Mesendoderm (in vitro differentiated cells): ENCODE measurements around the gene PDE6B.

Experiments used
- DNase-seq: peaks from one replicate; pipeline ENCODE4 v3.0.0; 2013
- H2AK5ac ChIP-seq: 2 replicates; pipeline ENCODE4 v1.6.1; 2013; ENCODE audit warnings: low read length, inconsistent platforms
- H2BK120ac ChIP-seq: 2 replicates; pipeline ENCODE4 v1.6.1; 2013; ENCODE audit warnings: low read depth, mild to moderate bottlenecking, low read length, moderate library complexity, mixed read lengths
- H2BK15ac ChIP-seq: replicated peaks from 2 replicates; pipeline ENCODE4 v1.6.1; 2013; ENCODE audit warnings: low read depth, mild to moderate bottlenecking, moderate library complexity
- H2BK5ac ChIP-seq: 2 replicates; pipeline ENCODE4 v1.6.1; 2013; ENCODE audit warnings: low read length, inconsistent platforms
- H3K18ac ChIP-seq: 2 replicates; pipeline ENCODE4 v1.6.1; 2013; ENCODE audit warnings: mild to moderate bottlenecking, low read length, mixed read lengths
- H3K23ac ChIP-seq: one replicate; pipeline ENCODE4 v1.6.1; 2013; ENCODE audit warnings: low read length
- H3K27ac ChIP-seq: 2 replicates; pipeline ENCODE4 v1.5.1; 2013; ENCODE audit warnings: low read depth, mild to moderate bottlenecking, inconsistent platforms, low read length, moderate library complexity
- H3K27me3 ChIP-seq: 2 replicates; pipeline ENCODE4 v1.6.1; 2013; ENCODE audit warnings: low read length, control low read depth, mild to moderate bottlenecking, inconsistent platforms; ENCODE audit not compliant: insufficient read depth, poor library complexity
- H3K36me3 ChIP-seq: 2 replicates; pipeline ENCODE4 v1.6.1; 2013; ENCODE audit warnings: low read length, inconsistent platforms; ENCODE audit not compliant: control insufficient read depth, insufficient read depth
- H3K4ac ChIP-seq: one replicate; pipeline ENCODE4 v1.6.1; 2013; ENCODE audit warnings: low read depth, mild to moderate bottlenecking, low read length, moderate library complexity
- H3K4me1 ChIP-seq: 2 replicates; pipeline ENCODE4 v1.6.1; 2013; ENCODE audit warnings: low read depth, low read length, inconsistent platforms; ENCODE audit not compliant: control insufficient read depth
- H3K4me2 ChIP-seq: 2 replicates; pipeline ENCODE4 v1.6.1; 2013; ENCODE audit warnings: low read length
- H3K4me3 ChIP-seq: 2 replicates; pipeline ENCODE4 v1.5.1; 2013; ENCODE audit warnings: mild to moderate bottlenecking, low read length
- H3K56ac ChIP-seq: one replicate; pipeline ENCODE4 v1.6.1; 2013; ENCODE audit warnings: low read length
- H3K79me1 ChIP-seq: 2 replicates; pipeline ENCODE4 v1.6.1; 2013; ENCODE audit warnings: low read length, inconsistent platforms
- H3K79me2 ChIP-seq: 2 replicates; pipeline ENCODE4 v1.6.1; 2013; ENCODE audit warnings: mild to moderate bottlenecking, low read length; ENCODE audit not compliant: control insufficient read depth, insufficient read depth
- H3K9ac ChIP-seq: 2 replicates; pipeline ENCODE4 v1.6.1; 2013; ENCODE audit warnings: low read length, inconsistent platforms
- H4K5ac ChIP-seq: one replicate; pipeline ENCODE4 v1.6.1; 2013; ENCODE audit warnings: low read length
- H4K8ac ChIP-seq: one replicate; pipeline ENCODE4 v1.6.1; 2013; ENCODE audit warnings: low read depth, mild to moderate bottlenecking, control low read depth, low read length, moderate library complexity
- WGBS: extraction: QIAGEN DNeasy Blood & Tissue Kit; methylation state at CpG from one replicate; pipeline ENCODE4 v1.1.7; 2013; ENCODE audit warnings: low lambda C conversion rate, missing lambda C conversion rate; ENCODE audit not compliant: insufficient coverage; ENCODE audit errors: extremely low coverage; 5-methylcytosine and 5-hydroxymethylcytosine counted together

PDE6B gene

DNA sequence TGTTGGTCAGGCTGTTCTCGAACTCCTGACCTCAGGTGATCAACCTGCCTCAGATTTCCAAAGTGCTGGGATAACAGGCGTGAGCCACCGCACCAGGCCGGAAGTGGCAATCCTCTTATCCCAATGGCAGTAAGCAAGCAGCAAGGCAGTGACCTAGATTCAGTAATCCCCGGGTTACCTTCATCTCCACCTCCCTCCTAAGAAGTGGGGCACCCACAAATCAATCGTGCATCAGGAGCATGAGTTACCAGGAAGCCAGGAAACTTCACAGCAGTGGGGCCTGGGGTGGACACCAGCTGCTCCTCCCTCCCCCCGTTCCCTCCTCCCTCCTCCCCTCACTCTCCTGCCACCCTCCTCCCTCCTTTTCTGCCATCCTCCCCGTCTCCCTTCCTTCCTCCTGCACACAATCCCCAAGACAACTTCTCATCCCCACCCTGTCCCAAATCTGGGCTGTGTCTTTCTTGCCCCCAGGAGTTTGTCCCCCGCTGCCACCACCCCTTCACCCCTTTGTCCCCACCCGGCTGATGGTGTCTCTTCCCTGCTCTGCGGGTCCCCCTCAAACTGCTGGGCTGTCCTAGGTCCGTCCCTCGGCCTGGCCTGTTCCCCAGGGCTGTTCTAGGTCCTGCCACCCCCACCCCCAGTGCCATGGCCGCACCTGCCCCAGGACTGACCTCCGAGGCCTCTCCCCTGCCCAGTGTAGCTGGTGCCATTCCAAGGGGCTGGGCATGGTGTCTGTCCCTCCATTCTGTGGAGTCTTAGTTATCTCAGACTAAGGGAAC, 2.2 kb downstream of the PDE6B start:
- Histone ChIP-seq H2AK5ac (no peak overlapping the region), H3K4me1 (no peaks in the 10 kb centered on the region), H2BK15ac (no peak overlapping the region), H2BK5ac (no peak overlapping the region), H3K4me3 (no peak overlapping the region), H3K23ac (no peak overlapping the region), H3K36me3 (no peaks in the 10 kb centered on the region), H3K4ac (no peak overlapping the region), H3K56ac (no peak overlapping the region), H3K18ac (no peak overlapping the region), H4K5ac (no peak overlapping the region), H3K9ac (no peak overlapping the region), H3K27ac (no peak overlapping the region), H4K8ac (no peak overlapping the region), H3K79me1 (no peaks in the 10 kb centered on the region), H3K27me3 (no peaks in the 10 kb centered on the region), H2BK120ac (no peak overlapping the region), H3K4me2 (no peak overlapping the region), H3K79me2 (no peaks in the 10 kb centered on the region)
- DNase-seq, result no peak
- no CpG with 5 or more reads among the region's 15 CpGs for WGBS

DNA sequence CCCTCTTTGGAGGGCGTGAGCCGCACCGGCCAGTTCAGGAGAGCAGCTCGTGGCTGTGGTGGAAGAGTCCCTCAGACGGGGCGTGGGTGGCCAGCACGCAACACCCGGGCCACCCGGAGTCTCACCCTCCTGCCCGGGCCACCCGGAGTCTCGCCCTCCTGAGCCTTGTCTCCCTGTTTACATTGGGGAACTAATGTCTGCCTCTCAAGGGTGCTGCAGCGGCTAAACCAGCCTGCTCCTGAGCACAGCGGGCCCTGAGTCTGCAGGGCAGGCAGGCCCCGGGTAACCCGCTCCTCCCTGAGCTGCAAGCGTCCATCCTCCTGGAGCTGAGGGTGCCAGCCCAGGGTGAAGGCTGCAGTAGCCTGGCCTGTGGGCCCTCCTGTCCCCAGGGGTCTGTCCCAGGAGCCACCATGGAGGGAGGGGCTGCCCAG, 3.0 kb downstream of the PDE6B start:
- no peak overlapping the region for H3K4me3 ChIP-seq
- H3K36me3 ChIP-seq, result no peaks in the 10 kb centered on the region
- H3K56ac ChIP-seq, result no peak overlapping the region
- no peaks in the 10 kb centered on the region for H3K79me1 ChIP-seq
- no peak overlapping the region for H3K27ac ChIP-seq
- H4K5ac ChIP-seq, result no peak overlapping the region
- H3K23ac ChIP-seq, result no peak overlapping the region
- H3K9ac ChIP-seq, result no peak overlapping the region
- DNase-seq, result no peak
- H3K27me3 ChIP-seq, result no peaks in the 10 kb centered on the region
- no peak overlapping the region for H2BK15ac ChIP-seq
- no peak overlapping the region for H3K4ac ChIP-seq
- H3K4me1 ChIP-seq, result no peaks in the 10 kb centered on the region
- no CpG with 5 or more reads among the region's 17 CpGs for WGBS
- H3K18ac ChIP-seq, result no peak overlapping the region
- no peak overlapping the region for H3K4me2 ChIP-seq
- H2BK120ac ChIP-seq, result no peak overlapping the region
- H3K79me2 ChIP-seq, result no peaks in the 10 kb centered on the region
- H2BK5ac ChIP-seq, result no peak overlapping the region
- no peak overlapping the region for H2AK5ac ChIP-seq
- no peak overlapping the region for H4K8ac ChIP-seq

DNA sequence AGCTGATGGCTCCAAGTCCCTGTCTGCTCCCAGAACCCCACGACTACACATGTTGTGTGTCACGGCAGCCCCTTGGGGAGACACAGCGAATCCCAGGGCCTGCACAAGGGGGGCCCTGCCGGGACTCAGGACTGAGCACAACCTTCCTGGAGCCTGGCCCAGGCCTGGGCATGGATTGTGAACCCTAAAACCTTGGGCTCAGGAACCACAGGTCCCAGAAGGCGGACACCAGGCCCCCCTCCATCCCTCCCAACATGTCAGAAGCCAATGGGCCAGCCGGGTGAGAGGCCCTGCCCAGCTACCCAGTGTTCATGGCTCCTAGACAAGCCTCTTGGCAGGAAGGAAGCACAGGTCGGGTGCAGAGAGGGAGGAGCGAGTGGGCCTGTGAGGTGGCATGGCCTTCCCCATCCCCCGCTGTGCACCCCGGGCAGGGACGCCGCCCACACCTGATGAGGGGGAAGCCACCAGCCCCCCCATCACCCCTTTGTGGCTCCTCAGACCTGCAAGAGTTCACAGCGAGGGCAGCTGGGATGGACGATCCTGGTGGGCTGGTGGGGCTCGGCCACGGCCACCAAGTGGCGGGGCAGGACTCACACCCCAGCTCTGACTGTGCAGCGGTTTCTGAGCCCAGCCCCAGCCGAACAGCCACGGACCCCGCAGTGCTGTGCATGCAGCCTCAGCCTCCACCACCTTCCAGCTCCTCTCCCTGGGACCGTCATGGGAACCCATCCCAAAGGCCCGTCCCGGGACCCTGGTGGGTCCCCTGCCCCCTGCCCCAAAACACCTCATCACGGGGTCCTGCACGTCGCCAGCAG, 3.7 kb downstream of the PDE6B start:
- no peaks in the 10 kb centered on the region for H3K36me3 ChIP-seq
- no CpG with 5 or more reads among the region's 27 CpGs for WGBS
- no peak overlapping the region for H3K9ac ChIP-seq
- H3K18ac ChIP-seq, result no peak overlapping the region
- no peaks in the 10 kb centered on the region for H3K4me1 ChIP-seq
- no peaks in the 10 kb centered on the region for H3K79me1 ChIP-seq
- DNase-seq, result no peak
- H3K4me3 ChIP-seq, result no peak overlapping the region
- no peak overlapping the region for H3K56ac ChIP-seq
- H3K23ac ChIP-seq, result no peak overlapping the region
- no peak overlapping the region for H4K8ac ChIP-seq
- H2BK120ac ChIP-seq, result no peak overlapping the region
- H3K27ac ChIP-seq, result no peak overlapping the region
- no peaks in the 10 kb centered on the region for H3K79me2 ChIP-seq
- no peak overlapping the region for H3K4me2 ChIP-seq
- H2BK5ac ChIP-seq, result no peak overlapping the region
- no peak overlapping the region for H3K4ac ChIP-seq
- no peaks in the 10 kb centered on the region for H3K27me3 ChIP-seq
- no peak overlapping the region for H2BK15ac ChIP-seq
- H4K5ac ChIP-seq, result no peak overlapping the region
- H2AK5ac ChIP-seq, result no peak overlapping the region

DNA sequence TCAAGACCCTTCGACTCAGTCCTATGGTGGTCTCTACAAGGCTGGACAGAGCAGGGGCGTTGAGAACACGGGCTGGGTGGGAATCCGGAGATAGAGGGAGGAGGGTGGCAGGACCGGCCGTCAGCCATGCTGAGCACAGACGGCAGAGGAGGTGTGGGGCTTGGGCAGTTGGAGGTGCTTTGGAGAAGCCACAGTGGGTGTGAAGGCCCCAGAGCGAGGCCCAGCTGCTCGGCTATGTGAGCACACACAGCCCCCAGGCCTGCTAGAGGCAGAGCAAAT, 4.2 kb downstream of the PDE6B start:
- H3K18ac ChIP-seq, result no peak overlapping the region
- H4K8ac ChIP-seq, result no peak overlapping the region
- no peaks in the 10 kb centered on the region for H3K79me2 ChIP-seq
- H3K4me3 ChIP-seq, result no peak overlapping the region
- H2BK120ac ChIP-seq, result no peak overlapping the region
- H3K23ac ChIP-seq, result no peak overlapping the region
- no peak overlapping the region for H3K4me2 ChIP-seq
- no peak overlapping the region for H3K27ac ChIP-seq
- H2AK5ac ChIP-seq, result no peak overlapping the region
- H3K4me1 ChIP-seq, result no peaks in the 10 kb centered on the region
- WGBS, result no CpG with 5 or more reads among the region's 9 CpGs
- H3K27me3 ChIP-seq, result no peaks in the 10 kb centered on the region
- no peak for DNase-seq
- no peak overlapping the region for H2BK5ac ChIP-seq
- no peak overlapping the region for H3K4ac ChIP-seq
- no peak overlapping the region for H3K56ac ChIP-seq
- H4K5ac ChIP-seq, result no peak overlapping the region
- H3K79me1 ChIP-seq, result no peaks in the 10 kb centered on the region
- no peak overlapping the region for H2BK15ac ChIP-seq
- no peaks in the 10 kb centered on the region for H3K36me3 ChIP-seq
- no peak overlapping the region for H3K9ac ChIP-seq

DNA sequence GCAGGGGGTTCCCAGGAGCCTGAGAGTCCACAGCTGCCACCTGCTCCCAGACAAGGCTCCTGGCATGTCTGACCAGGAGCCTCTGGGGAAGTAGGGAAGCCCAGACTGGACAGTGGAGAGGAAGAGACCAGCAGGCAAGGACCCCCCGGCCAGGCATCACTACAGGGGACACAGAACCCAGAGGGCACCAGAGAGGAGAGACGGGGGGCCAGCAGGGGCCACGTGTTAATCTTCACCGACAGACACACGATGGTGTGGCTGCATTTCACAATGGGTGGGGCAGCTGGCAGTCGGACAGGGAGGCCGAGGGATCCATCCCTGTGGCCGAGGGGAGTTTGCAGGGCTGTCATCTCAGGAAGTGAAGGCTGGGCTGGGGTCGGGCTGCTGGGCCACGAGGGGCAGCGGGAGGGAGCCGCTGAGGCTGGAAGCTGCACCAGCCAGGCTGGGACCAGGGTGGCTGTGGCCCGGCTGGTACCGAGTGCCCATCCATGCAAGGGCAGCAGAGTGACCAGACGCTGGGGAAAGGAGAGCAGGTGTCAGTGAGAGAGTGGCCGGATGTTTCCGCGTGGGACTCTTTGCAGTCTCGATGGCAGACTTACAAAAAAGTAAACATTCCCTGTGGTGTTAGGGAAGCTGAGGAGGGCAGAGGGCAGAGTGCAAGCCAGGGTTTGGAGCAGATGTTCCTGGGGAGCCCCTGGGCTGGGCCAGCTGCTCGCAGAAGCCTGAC, 4.7 kb downstream of the PDE6B start:
- H2BK5ac ChIP-seq, result no peak overlapping the region
- H3K27me3 ChIP-seq, result no peaks in the 10 kb centered on the region
- H3K27ac ChIP-seq, result no peak overlapping the region
- no peak for DNase-seq
- H3K9ac ChIP-seq, result no peak overlapping the region
- H3K4me1 ChIP-seq, result no peaks in the 10 kb centered on the region
- H2AK5ac ChIP-seq, result no peak overlapping the region
- no peaks in the 10 kb centered on the region for H3K79me2 ChIP-seq
- no peaks in the 10 kb centered on the region for H3K36me3 ChIP-seq
- H3K4ac ChIP-seq, result no peak overlapping the region
- WGBS, result no CpG with 5 or more reads among the region's 20 CpGs
- no peak overlapping the region for H3K18ac ChIP-seq
- H3K56ac ChIP-seq, result no peak overlapping the region
- H2BK15ac ChIP-seq, result no peak overlapping the region
- no peak overlapping the region for H3K4me3 ChIP-seq
- H4K5ac ChIP-seq, result no peak overlapping the region
- H3K4me2 ChIP-seq, result no peak overlapping the region
- H4K8ac ChIP-seq, result no peak overlapping the region
- H2BK120ac ChIP-seq, result no peak overlapping the region
- H3K23ac ChIP-seq, result no peak overlapping the region
- no peaks in the 10 kb centered on the region for H3K79me1 ChIP-seq
